Activated CD8-positive, alpha-beta T cell treated with anti-CD3 and anti-CD28 coated beads for 36 hours (primary cell): ENCODE results near the gene CD247. TPM values are rescaled to one million over a fixed set of nuclear protein-coding genes. Genes with fewer than 3 reads are reported as not detected.

ENCODE experiments used
- ATAC-seq: fragments of 200-7000 bp; cut with Tn5 transposase; one replicate; pipeline ENCODE4 v1.10.0; 2021; ENCODE audit warnings: mild to moderate bottlenecking, moderate library complexity
- CTCF ChIA-PET: fragments of 350-600 bp; sonication (Branson Sonifier 250); formaldehyde crosslinking; loops from one replicate; lab custom pipeline; 2021; ENCODE audit warnings: antibody characterized with exemption; lab: Charles Lee
- POLR2A ChIA-PET: fragments of 350-600 bp; sonication (Branson Sonifier 250); formaldehyde crosslinking; loops from one replicate; lab custom pipeline; 2021; ENCODE audit warnings: antibody characterized with exemption; lab: Charles Lee
- DNase-seq: peaks from one replicate; pipeline ENCODE4 v3.0.0-alpha.2; 2020
- H3K27ac Mint-ChIP-seq: one replicate; pipeline ENCODE4 v1.8.0; 2021; ENCODE audit warnings: mild to moderate bottlenecking, mixed read lengths
- H3K27me3 Mint-ChIP-seq: one replicate; pipeline ENCODE4 v1.8.0; 2021; ENCODE audit warnings: mixed read lengths
- H3K36me3 Mint-ChIP-seq: one replicate; pipeline ENCODE4 v1.8.0; 2021; ENCODE audit warnings: low read depth, mixed read lengths
- H3K4me1 Mint-ChIP-seq: one replicate; pipeline ENCODE4 v1.8.0; 2021; ENCODE audit warnings: low read depth, mixed read lengths
- H3K4me3 Mint-ChIP-seq: one replicate; pipeline ENCODE4 v1.8.0; 2021; ENCODE audit warnings: mild to moderate bottlenecking, moderate library complexity, mixed read lengths
- H3K9me3 Mint-ChIP-seq: one replicate; pipeline ENCODE4 v1.8.0; 2021; ENCODE audit warnings: mixed read lengths
- CTCF ChIP-seq: fragments of 200-600 bp; IDR thresholded peaks from one replicate; pipeline ENCODE4 v1.8.0; 2022; ENCODE audit warnings: antibody characterized with exemption, mild to moderate bottlenecking
- intact Hi-C: fragments of 100-400 bp; cut with micrococcal nuclease; formaldehyde crosslinking; loops from one replicate; pipeline ENCODE4 v1.10.0; 2022
- total RNA-seq, 2 experiments: library from RNA; stranded (reverse); gene quantifications; one replicate each; pipeline ENCODE4 v1.2.3, GENCODE V29; 2021

Gene CD247
- total RNA-seq, 2 experiments from 2014 or later: 224 to 229 TPM

- Mint-ChIP-seq H3K27ac (peak overlapping the region; percentile 83), H3K36me3 (peaks cover 66% of the 10 kb centered on the region), H3K4me1 (peaks cover 83% of the 10 kb centered on the region), H3K27me3 (no peaks in the 10 kb centered on the region), H3K4me3 (no peak overlapping the region), H3K9me3 (no peaks in the 10 kb centered on the region)
- intact Hi-C loops: no loop called here
- no peak for TF ChIP-seq CTCF
- ChIA-PET CTCF (interaction anchor here (0.6 to 3.4 kb wide), 11 partner anchors 10 to 73 kb away, joined by 3 to 9 read pairs (median 3); no protein-coding TSS in a partner anchor), POLR2A (interaction anchor here (0.8 to 4.2 kb wide), 7 partner anchors 11 to 50 kb away, joined by 3 to 28 read pairs (median 6); no protein-coding TSS in a partner anchor)
- no peak for ATAC-seq
- no peak for DNase-seq
Measured at GRCh38 chr1:167467752-167468151, 50.6 kb downstream of the CD247 start.

GRCh38 chr1:167467126-167467710 is 51.1 kb downstream of the CD247 start:
- peaks cover 63% of the 10 kb centered on the region for H3K36me3 Mint-ChIP-seq
- no peak for TF ChIP-seq CTCF
- DNase-seq: no peak
- ChIA-PET POLR2A (interaction anchor here (1.6 to 4.2 kb wide), 4 partner anchors 10 to 49 kb away, joined by 4 to 28 read pairs (median 9); no protein-coding TSS in a partner anchor), CTCF (interaction anchor here (0.6 to 3.4 kb wide), 6 partner anchors 12 to 90 kb away, joined by 3 to 9 read pairs (median 3); no protein-coding TSS in a partner anchor)
- H3K4me3 Mint-ChIP-seq: no peak overlapping the region
- H3K27me3 Mint-ChIP-seq: no peaks in the 10 kb centered on the region
- ATAC-seq: peak; percentile 58
- peak overlapping the region; percentile 2 for H3K27ac Mint-ChIP-seq
- peaks cover 80% of the 10 kb centered on the region for H3K4me1 Mint-ChIP-seq
- intact Hi-C loops: no loop called here
- H3K9me3 Mint-ChIP-seq: no peaks in the 10 kb centered on the region

GRCh38 chr1:167465743-167466142 is 52.6 kb downstream of the CD247 start:
- ATAC-seq (no peak), DNase-seq (no peak)
- POLR2A ChIA-PET: interaction anchor here (0.9 to 3.4 kb wide), 6 partner anchors 11 to 50 kb away, joined by 3 to 13 read pairs (median 4); no protein-coding TSS in a partner anchor
- Mint-ChIP-seq H3K9me3 (no peaks in the 10 kb centered on the region), H3K27me3 (no peaks in the 10 kb centered on the region), H3K27ac (peak overlapping the region; percentile 63), H3K4me3 (no peak overlapping the region), H3K4me1 (peaks cover 82% of the 10 kb centered on the region), H3K36me3 (peaks cover 63% of the 10 kb centered on the region)
- no peak for TF ChIP-seq CTCF
- CTCF ChIA-PET: interaction anchor here (0.9 to 3.4 kb wide), 5 partner anchors 10 to 67 kb away, joined by 3 to 9 read pairs (median 3); partner anchors contain the start of gene CD247
- intact Hi-C loops: no loop called here

GRCh38 chr1:167465018-167465417 is 53.3 kb downstream of the CD247 start:
- ChIA-PET POLR2A (interaction anchor here (1.1 to 2.6 kb wide), 6 partner anchors 8 to 51 kb away, joined by 3 to 13 read pairs (median 5); no protein-coding TSS in a partner anchor), CTCF (interaction anchor here (0.7 to 3.4 kb wide), 7 partner anchors 8 to 68 kb away, joined by 3 to 9 read pairs (median 3); partner anchors contain the start of gene CD247)
- peaks cover 82% of the 10 kb centered on the region for H3K4me1 Mint-ChIP-seq
- ATAC-seq (no peak), DNase-seq (no peak)
- intact Hi-C loops: no loop called here
- no peaks in the 10 kb centered on the region for H3K9me3 Mint-ChIP-seq
- no peak for TF ChIP-seq CTCF
- H3K27me3 Mint-ChIP-seq: no peaks in the 10 kb centered on the region
- peaks cover 68% of the 10 kb centered on the region for H3K36me3 Mint-ChIP-seq
- no peak overlapping the region for H3K4me3 Mint-ChIP-seq
- peak overlapping the region; percentile 68 for H3K27ac Mint-ChIP-seq
